Neuron (in vitro differentiated cells): Measurements from ENCODE around the gene RHOD.

Experiments
- H2AFZ ChIP-seq: one replicate; pipeline ENCODE4 v1.6.1; 2013; ENCODE audit warnings: low read depth, mild to moderate bottlenecking, inconsistent platforms, low read length, moderate library complexity
- H3K27me3 ChIP-seq: one replicate; pipeline ENCODE4 v1.6.1; 2013; ENCODE audit warnings: low read length; ENCODE audit not compliant: insufficient read depth
- H3K36me3 ChIP-seq: one replicate; pipeline ENCODE4 v1.6.1; 2013; ENCODE audit warnings: low read length; ENCODE audit not compliant: insufficient read depth
- H3K4me1 ChIP-seq: one replicate; pipeline ENCODE4 v1.6.1; 2013; ENCODE audit warnings: low read length; ENCODE audit not compliant: insufficient read depth
- H3K4me3 ChIP-seq: 2 replicates; pipeline ENCODE4 v1.5.1; 2013; ENCODE audit warnings: mild to moderate bottlenecking, low read length, moderate library complexity
- H3K9me3 ChIP-seq: one replicate; pipeline ENCODE4 v1.6.1; 2013; ENCODE audit warnings: low read length

The RHOD gene

GRCh38 chr11:67024966-67025365 is 31.7 kb upstream of the RHOD start:
- Histone ChIP-seq H3K9me3 (no peaks in the 10 kb centered on the region), H3K4me3 (no peak overlapping the region), H3K4me1 (peaks cover 11% of the 10 kb centered on the region), H3K27me3 (peaks cover 59% of the 10 kb centered on the region), H2AFZ (no peak overlapping the region), H3K36me3 (no peaks in the 10 kb centered on the region)

- Histone ChIP-seq H3K4me1 (peaks cover 11% of the 10 kb centered on the region), H3K27me3 (peaks cover 59% of the 10 kb centered on the region), H3K4me3 (no peak overlapping the region)
Observed at GRCh38 chr11:67025750-67026149, 30.9 kb upstream of the RHOD start.

GRCh38 chr11:67026941-67027340 is 29.7 kb upstream of the RHOD start:
- Histone ChIP-seq H3K36me3 (no peaks in the 10 kb centered on the region), H3K9me3 (no peaks in the 10 kb centered on the region), H3K4me3 (no peak overlapping the region), H3K4me1 (peaks cover 15% of the 10 kb centered on the region), H2AFZ (no peak overlapping the region), H3K27me3 (peaks cover 56% of the 10 kb centered on the region)

More at GRCh38 chr11:67025750-67026149, 30.9 kb upstream of the RHOD start:
- Histone ChIP-seq H2AFZ (no peak overlapping the region), H3K9me3 (no peaks in the 10 kb centered on the region), H3K36me3 (no peaks in the 10 kb centered on the region)

GRCh38 chr11:67027483-67027930 is 29.1 kb upstream of the RHOD start:
- Histone ChIP-seq H3K36me3 (no peaks in the 10 kb centered on the region), H3K27me3 (peaks cover 51% of the 10 kb centered on the region), H3K9me3 (no peaks in the 10 kb centered on the region), H3K4me1 (peaks cover 18% of the 10 kb centered on the region), H3K4me3 (no peak overlapping the region), H2AFZ (no peak overlapping the region)

- H2AFZ ChIP-seq = no peak overlapping the region
- H3K36me3 ChIP-seq = no peaks in the 10 kb centered on the region
- peaks cover 46% of the 10 kb centered on the region for H3K27me3 ChIP-seq
- peaks cover 13% of the 10 kb centered on the region for H3K4me1 ChIP-seq
- no peaks in the 10 kb centered on the region for H3K9me3 ChIP-seq
- no peak overlapping the region for H3K4me3 ChIP-seq
Observed at GRCh38 chr11:67027943-67028542, 28.6 kb upstream of the RHOD start.

- H2AFZ ChIP-seq = no peak overlapping the region
- H3K9me3 ChIP-seq = no peaks in the 10 kb centered on the region
- peaks cover 37% of the 10 kb centered on the region for H3K27me3 ChIP-seq
- H3K4me1 ChIP-seq = peaks cover 8% of the 10 kb centered on the region
- H3K36me3 ChIP-seq = no peaks in the 10 kb centered on the region
- no peak overlapping the region for H3K4me3 ChIP-seq
Observed at GRCh38 chr11:67029146-67029545, 27.5 kb upstream of the RHOD start.

GRCh38 chr11:67030976-67031375 is 25.7 kb upstream of the RHOD start:
- Histone ChIP-seq H3K9me3 (no peaks in the 10 kb centered on the region), H3K4me3 (no peak overlapping the region), H2AFZ (no peak overlapping the region)

GRCh38 chr11:67031791-67032561 is 24.7 kb upstream of the RHOD start:
- Histone ChIP-seq H2AFZ (no peak overlapping the region), H3K4me3 (no peak overlapping the region), H3K36me3 (no peaks in the 10 kb centered on the region), H3K4me1 (peaks cover 8% of the 10 kb centered on the region), H3K9me3 (no peaks in the 10 kb centered on the region), H3K27me3 (peaks cover 15% of the 10 kb centered on the region)

More at GRCh38 chr11:67030976-67031375, 25.7 kb upstream of the RHOD start:
- no peaks in the 10 kb centered on the region for H3K36me3 ChIP-seq
- peaks cover 8% of the 10 kb centered on the region for H3K4me1 ChIP-seq
- H3K27me3 ChIP-seq = peaks cover 20% of the 10 kb centered on the region

- H2AFZ ChIP-seq = no peak overlapping the region
- H3K36me3 ChIP-seq = no peaks in the 10 kb centered on the region
- H3K4me3 ChIP-seq = no peak overlapping the region
- peaks cover 14% of the 10 kb centered on the region for H3K27me3 ChIP-seq
- H3K4me1 ChIP-seq = peaks cover 8% of the 10 kb centered on the region
- H3K9me3 ChIP-seq = no peaks in the 10 kb centered on the region
Observed at GRCh38 chr11:67032830-67033551, 23.7 kb upstream of the RHOD start.

GRCh38 chr11:67033661-67034166 is 22.9 kb upstream of the RHOD start:
- H2AFZ ChIP-seq = no peak overlapping the region
- H3K4me1 ChIP-seq = peaks cover 8% of the 10 kb centered on the region
- H3K9me3 ChIP-seq = no peaks in the 10 kb centered on the region
- peaks cover 10% of the 10 kb centered on the region for H3K27me3 ChIP-seq
- no peak overlapping the region for H3K4me3 ChIP-seq
- H3K36me3 ChIP-seq = no peaks in the 10 kb centered on the region

- Histone ChIP-seq H3K36me3 (no peaks in the 10 kb centered on the region), H3K27me3 (peaks cover 10% of the 10 kb centered on the region), H3K4me3 (no peak overlapping the region), H3K9me3 (no peaks in the 10 kb centered on the region), H2AFZ (no peak overlapping the region), H3K4me1 (peaks cover 8% of the 10 kb centered on the region)
Observed at GRCh38 chr11:67034350-67034749, 22.3 kb upstream of the RHOD start.

- no peaks in the 10 kb centered on the region for H3K36me3 ChIP-seq
- no peaks in the 10 kb centered on the region for H3K27me3 ChIP-seq
- H2AFZ ChIP-seq = no peak overlapping the region
- H3K4me3 ChIP-seq = no peak overlapping the region
- no peaks in the 10 kb centered on the region for H3K9me3 ChIP-seq
- no peaks in the 10 kb centered on the region for H3K4me1 ChIP-seq
Observed at GRCh38 chr11:67040147-67040546, 16.5 kb upstream of the RHOD start.

- H3K9me3 ChIP-seq = no peaks in the 10 kb centered on the region
- H3K4me3 ChIP-seq = no peak overlapping the region
- no peaks in the 10 kb centered on the region for H3K27me3 ChIP-seq
- no peak overlapping the region for H2AFZ ChIP-seq
- H3K4me1 ChIP-seq = no peaks in the 10 kb centered on the region
- H3K36me3 ChIP-seq = no peaks in the 10 kb centered on the region
Observed at GRCh38 chr11:67041602-67042001, 15.0 kb upstream of the RHOD start.
